Measurements from ENCODE around the gene ATP2B3.

- TF ChIP-seq EZH2 (optimal IDR thresholded peaks at IDR 0.05; ENCODE audit: low read depth, low read length) (no peak), CTCF (IDR thresholded peaks at IDR 0.05; ENCODE audit: low read length) (no peak)
These were observed 29.1 kb upstream of the ATP2B3 start for GRCh38 chrX:153488231-153488914.
